ENCODE measurements around the gene HBEGF.

HBEGF gene

DNA sequence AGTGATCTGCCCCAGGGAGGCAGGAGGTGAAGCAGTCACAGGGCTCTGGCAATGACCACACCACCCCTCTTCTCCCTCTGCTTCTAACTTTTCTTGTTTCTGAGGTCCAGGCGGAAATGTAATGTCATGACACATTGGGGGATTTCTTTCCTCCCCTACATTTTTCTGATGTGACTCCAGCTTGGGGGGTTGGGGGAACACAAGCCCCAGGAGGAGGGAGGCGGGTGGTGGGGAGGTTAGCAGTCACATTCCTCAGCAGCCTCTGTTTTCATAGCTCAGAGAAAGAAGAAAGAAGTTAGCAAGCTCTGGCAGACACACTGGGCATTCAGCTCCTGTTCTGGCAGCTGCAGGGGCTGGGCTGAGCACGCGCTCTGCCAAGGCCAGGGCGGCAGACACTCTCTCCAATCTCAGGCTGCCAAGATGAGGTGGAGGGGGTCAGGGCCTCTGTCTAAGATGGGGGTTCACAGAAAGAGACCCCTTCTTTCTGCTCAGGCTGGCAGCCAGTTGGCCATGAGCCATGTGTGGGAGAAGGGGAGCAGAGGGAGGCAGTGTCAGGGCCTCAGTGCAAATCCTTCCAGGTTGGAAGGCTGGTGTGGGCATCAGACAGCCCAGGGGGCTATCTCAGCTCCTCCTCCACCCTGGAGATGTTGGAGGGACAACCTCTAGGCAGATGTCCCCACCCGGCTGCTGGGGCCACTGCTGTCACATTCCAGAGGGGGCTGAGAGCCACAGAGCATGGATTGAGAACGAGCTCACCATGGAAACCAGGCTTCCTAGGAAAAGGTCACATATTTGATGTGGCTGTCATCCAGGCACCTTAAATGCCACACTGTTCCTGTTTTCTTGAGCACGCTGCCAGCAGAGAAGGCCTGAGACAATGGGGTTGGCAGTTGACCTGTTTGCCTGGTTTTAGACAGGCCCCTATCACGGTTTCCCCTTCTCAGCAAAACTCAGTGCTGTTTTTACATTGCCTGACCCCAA lies 23.4 kb downstream of the HBEGF start:
- no peak for ATAC-seq (ENCODE audit: insufficient read depth, low read depth)
- Histone ChIP-seq H3K27me3 (ENCODE audit: insufficient read depth, low read length, poor library complexity) (peaks cover 6% of the 10 kb centered on the region), H3K9ac (ENCODE audit: low read depth, low read length) (no peak overlapping the region), H3K4me2 (ENCODE audit: insufficient read depth, low read length) (no peak overlapping the region), H3K36me3 (ENCODE audit: insufficient read depth, low read length) (no peaks in the 10 kb centered on the region), H3K4me1 (ENCODE audit: insufficient read depth, low read length) (no peaks in the 10 kb centered on the region), H3K27ac (ENCODE audit: low read length) (no peak overlapping the region), H3K79me2 (ENCODE audit: insufficient read depth, low read length) (no peaks in the 10 kb centered on the region), H4K20me1 (ENCODE audit: insufficient read depth, low read length) (no peaks in the 10 kb centered on the region), H3K9me3 (ENCODE audit: insufficient read depth, low read length, severe bottlenecking) (no peaks in the 10 kb centered on the region), H2AFZ (ENCODE audit: low read depth, low read length) (no peak overlapping the region), H3K4me3 (ENCODE audit: low read depth in 1 of 2, low read length in 2 of 2) (no peak overlapping the region)
- DNase-seq: no peak
- TF ChIP-seq, protein P1, sequence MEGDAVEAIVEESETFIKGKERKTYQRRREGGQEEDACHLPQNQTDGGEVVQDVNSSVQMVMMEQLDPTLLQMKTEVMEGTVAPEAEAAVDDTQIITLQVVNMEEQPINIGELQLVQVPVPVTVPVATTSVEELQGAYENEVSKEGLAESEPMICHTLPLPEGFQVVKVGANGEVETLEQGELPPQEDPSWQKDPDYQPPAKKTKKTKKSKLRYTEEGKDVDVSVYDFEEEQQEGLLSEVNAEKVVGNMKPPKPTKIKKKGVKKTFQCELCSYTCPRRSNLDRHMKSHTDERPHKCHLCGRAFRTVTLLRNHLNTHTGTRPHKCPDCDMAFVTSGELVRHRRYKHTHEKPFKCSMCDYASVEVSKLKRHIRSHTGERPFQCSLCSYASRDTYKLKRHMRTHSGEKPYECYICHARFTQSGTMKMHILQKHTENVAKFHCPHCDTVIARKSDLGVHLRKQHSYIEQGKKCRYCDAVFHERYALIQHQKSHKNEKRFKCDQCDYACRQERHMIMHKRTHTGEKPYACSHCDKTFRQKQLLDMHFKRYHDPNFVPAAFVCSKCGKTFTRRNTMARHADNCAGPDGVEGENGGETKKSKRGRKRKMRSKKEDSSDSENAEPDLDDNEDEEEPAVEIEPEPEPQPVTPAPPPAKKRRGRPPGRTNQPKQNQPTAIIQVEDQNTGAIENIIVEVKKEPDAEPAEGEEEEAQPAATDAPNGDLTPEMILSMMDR (IDR thresholded peaks at IDR 0.05; ENCODE audit: borderline replicate concordance, extremely low read depth, low read length, poor library complexity, severe bottlenecking): no peak
- no peak for TF ChIP-seq EZH2 (IDR thresholded peaks at IDR 0.05; ENCODE audit: borderline replicate concordance, low read depth, low read length, severe bottlenecking)

DNA sequence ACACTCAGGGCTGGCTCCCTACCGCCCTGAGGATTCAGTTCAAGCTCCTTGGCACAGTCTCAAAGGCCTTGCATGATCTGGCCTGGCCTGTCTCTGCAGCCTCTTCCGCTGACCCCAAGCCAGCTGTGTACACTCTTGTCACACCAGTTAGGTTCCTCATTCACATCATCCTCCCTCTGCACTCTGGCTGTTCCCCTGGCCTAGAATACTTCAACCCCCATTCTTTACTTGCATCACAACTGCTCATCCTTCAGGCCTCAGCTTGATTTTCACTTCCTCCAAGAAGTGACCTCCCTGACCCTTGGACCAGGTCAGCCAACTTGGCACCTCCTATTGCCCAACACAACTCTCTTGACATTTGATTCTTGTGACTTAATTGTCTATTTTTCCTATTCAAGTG lies 24.6 kb downstream of the HBEGF start:
- TF ChIP-seq, protein P1 (IDR thresholded peaks at IDR 0.05; ENCODE audit: borderline replicate concordance, extremely low read depth, low read length, poor library complexity, severe bottlenecking): no peak
- TF ChIP-seq EZH2 (IDR thresholded peaks at IDR 0.05; ENCODE audit: borderline replicate concordance, low read depth, low read length, severe bottlenecking): no peak
- no peaks in the 10 kb centered on the region for H4K20me1 ChIP-seq (ENCODE audit: insufficient read depth, low read length)
- no peaks in the 10 kb centered on the region for H3K79me2 ChIP-seq (ENCODE audit: insufficient read depth, low read length)
- H3K4me2 ChIP-seq (ENCODE audit: insufficient read depth, low read length): no peak overlapping the region
- no peak overlapping the region for H2AFZ ChIP-seq (ENCODE audit: low read depth, low read length)
- H3K9ac ChIP-seq (ENCODE audit: low read depth, low read length): no peak overlapping the region
- H3K27me3 ChIP-seq (ENCODE audit: insufficient read depth, low read length, poor library complexity): peaks cover 6% of the 10 kb centered on the region
- H3K4me3 ChIP-seq (ENCODE audit: low read depth in 1 of 2, low read length in 2 of 2): no peak overlapping the region
- H3K4me1 ChIP-seq (ENCODE audit: insufficient read depth, low read length): no peaks in the 10 kb centered on the region
- no peak overlapping the region for H3K27ac ChIP-seq (ENCODE audit: low read length)
- ATAC-seq (ENCODE audit: insufficient read depth, low read depth) (no peak), DNase-seq (no peak)
- no peaks in the 10 kb centered on the region for H3K36me3 ChIP-seq (ENCODE audit: insufficient read depth, low read length)
- H3K9me3 ChIP-seq (ENCODE audit: insufficient read depth, low read length, severe bottlenecking): no peaks in the 10 kb centered on the region

DNA sequence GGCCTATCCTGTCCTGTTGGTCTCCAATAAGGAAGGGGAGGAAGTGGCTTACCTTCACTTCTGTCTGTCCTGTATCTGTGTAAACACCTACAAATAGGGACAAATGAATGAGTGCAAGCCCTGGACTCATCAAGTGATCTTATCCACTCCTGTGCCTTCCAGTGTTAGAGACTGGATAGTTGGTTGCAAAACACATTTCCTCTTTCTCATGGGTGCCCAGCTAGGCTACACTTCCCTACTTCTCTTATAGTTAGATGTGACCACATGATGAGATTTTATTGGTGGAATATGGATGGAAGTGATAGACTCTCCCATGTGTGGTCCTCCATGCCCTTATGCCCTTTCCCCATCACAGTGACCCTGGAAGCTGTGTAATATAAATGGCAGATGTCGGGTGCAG lies 26.6 kb downstream of the HBEGF start:
- no peaks in the 10 kb centered on the region for H3K27me3 ChIP-seq (ENCODE audit: insufficient read depth, low read length, poor library complexity)
- H3K4me3 ChIP-seq (ENCODE audit: low read depth in 1 of 2, low read length in 2 of 2): no peak overlapping the region
- no peak overlapping the region for H3K9ac ChIP-seq (ENCODE audit: low read depth, low read length)
- H3K79me2 ChIP-seq (ENCODE audit: insufficient read depth, low read length): no peaks in the 10 kb centered on the region
- H4K20me1 ChIP-seq (ENCODE audit: insufficient read depth, low read length): no peaks in the 10 kb centered on the region
- no peaks in the 10 kb centered on the region for H3K4me1 ChIP-seq (ENCODE audit: insufficient read depth, low read length)
- ATAC-seq (ENCODE audit: insufficient read depth, low read depth) (no peak), DNase-seq (no peak)
- no peak overlapping the region for H3K27ac ChIP-seq (ENCODE audit: low read length)
- no peak for TF ChIP-seq EZH2 (IDR thresholded peaks at IDR 0.05; ENCODE audit: borderline replicate concordance, low read depth, low read length, severe bottlenecking)
- TF ChIP-seq, protein P1 (IDR thresholded peaks at IDR 0.05; ENCODE audit: borderline replicate concordance, extremely low read depth, low read length, poor library complexity, severe bottlenecking): no peak
- no peaks in the 10 kb centered on the region for H3K9me3 ChIP-seq (ENCODE audit: insufficient read depth, low read length, severe bottlenecking)
- H2AFZ ChIP-seq (ENCODE audit: low read depth, low read length): no peak overlapping the region
- H3K36me3 ChIP-seq (ENCODE audit: insufficient read depth, low read length): no peaks in the 10 kb centered on the region
- H3K4me2 ChIP-seq (ENCODE audit: insufficient read depth, low read length): no peak overlapping the region

Data from DND-41 (cell line).